IPS DF 6.9 (cell line): ENCODE results near the gene ECM1.

ENCODE experiments used
- DNase-seq: peaks from one replicate; pipeline ENCODE4 v3.0.0-alpha.2; 2013; ENCODE audit warnings: low read depth, low spot score
- H3K27ac ChIP-seq: one replicate; pipeline ENCODE4 v1.5.1; 2013; ENCODE audit warnings: low read length, control low read depth
- H3K27me3 ChIP-seq: 2 replicates; pipeline ENCODE4 v1.6.1; 2013; ENCODE audit warnings: mild to moderate bottlenecking, low read length; ENCODE audit not compliant: control insufficient read depth, insufficient read depth
- H3K36me3 ChIP-seq: 2 replicates; pipeline ENCODE4 v1.6.1; 2013; ENCODE audit warnings: low read length; ENCODE audit not compliant: control insufficient read depth, insufficient read depth
- H3K4me1 ChIP-seq: 2 replicates; pipeline ENCODE4 v1.6.1; 2013; ENCODE audit warnings: low read length; ENCODE audit not compliant: control insufficient read depth, insufficient read depth
- H3K4me3 ChIP-seq: 2 replicates; pipeline ENCODE4 v1.5.1; 2013; ENCODE audit warnings: mild to moderate bottlenecking, low read length
- H3K9me3 ChIP-seq: 2 replicates; pipeline ENCODE4 v1.6.1; 2013; ENCODE audit warnings: low read length, inconsistent platforms; ENCODE audit not compliant: control insufficient read depth, insufficient read depth
- WGBS: extraction: QIAGEN DNeasy Blood & Tissue Kit; methylation state at CpG from one replicate; pipeline ENCODE4 v1.1.7; 2013; ENCODE audit warnings: mixed read lengths, missing lambda C conversion rate; ENCODE audit not compliant: insufficient read length, insufficient coverage; 5-methylcytosine and 5-hydroxymethylcytosine counted together

Gene ECM1

DNA sequence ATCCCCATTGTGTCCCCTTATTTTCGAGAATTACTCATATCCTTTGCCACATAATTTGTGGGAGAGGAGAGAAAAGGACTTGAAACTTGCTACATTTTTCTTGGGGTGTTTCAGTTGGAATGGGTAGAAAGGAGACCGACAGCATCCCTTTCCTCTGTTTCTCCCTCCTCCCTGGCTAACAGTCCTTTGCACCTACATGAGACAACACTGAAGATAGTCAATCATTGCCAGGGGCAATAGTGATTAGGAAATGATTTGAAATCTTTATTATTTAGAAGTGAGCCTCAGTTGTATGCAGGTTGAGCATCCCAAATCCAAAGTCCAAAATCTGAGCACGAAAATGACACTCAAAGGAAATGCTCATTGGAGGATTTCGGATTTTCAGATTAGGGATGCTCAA lies 28.5 kb upstream of the ECM1 start:
- DNase-seq, result no peak
- no peaks in the 10 kb centered on the region for H3K4me1 ChIP-seq
- H3K27me3 ChIP-seq, result no peaks in the 10 kb centered on the region
- no CpG with 5 or more reads among the region's 4 CpGs for WGBS
- no peaks in the 10 kb centered on the region for H3K9me3 ChIP-seq
- no peak overlapping the region for H3K4me3 ChIP-seq
- H3K36me3 ChIP-seq, result no peaks in the 10 kb centered on the region
- no peak overlapping the region for H3K27ac ChIP-seq

- Histone ChIP-seq H3K36me3 (no peaks in the 10 kb centered on the region), H3K27ac (no peak overlapping the region), H3K4me3 (no peak overlapping the region), H3K4me1 (no peaks in the 10 kb centered on the region), H3K9me3 (no peaks in the 10 kb centered on the region), H3K27me3 (no peaks in the 10 kb centered on the region)
- no CpG with 5 or more reads among the region's 2 CpGs for WGBS
- DNase-seq, result no peak
Measured at GRCh38 chr1:150479927-150480352, 28.0 kb upstream of the ECM1 start.

DNA sequence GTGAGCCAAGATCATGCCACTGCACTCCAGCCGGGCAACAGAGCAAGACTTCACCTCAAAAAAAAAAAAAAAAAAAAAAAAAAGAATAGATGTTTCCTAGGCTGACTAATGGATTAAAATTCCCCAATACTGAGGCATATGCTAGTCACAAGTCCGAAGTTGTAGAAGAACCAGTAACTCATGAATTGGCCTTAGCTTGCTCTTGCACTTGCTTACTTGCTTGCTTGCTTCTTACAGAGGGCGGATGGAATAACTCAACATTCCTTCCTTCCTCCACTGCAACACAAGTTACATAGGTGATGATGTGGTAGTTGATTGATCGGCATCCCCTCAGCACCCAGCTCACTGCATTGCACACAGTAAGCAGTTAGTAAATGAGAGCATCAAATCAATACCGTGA lies 23.5 kb upstream of the ECM1 start:
- Histone ChIP-seq H3K4me3 (no peak overlapping the region), H3K27ac (no peak overlapping the region), H3K4me1 (no peaks in the 10 kb centered on the region), H3K27me3 (no peaks in the 10 kb centered on the region), H3K9me3 (no peaks in the 10 kb centered on the region), H3K36me3 (no peaks in the 10 kb centered on the region; the same call in 1 of the 2 replicates)
- no CpG with 5 or more reads among the region's 5 CpGs for WGBS
- no peak for DNase-seq

DNA sequence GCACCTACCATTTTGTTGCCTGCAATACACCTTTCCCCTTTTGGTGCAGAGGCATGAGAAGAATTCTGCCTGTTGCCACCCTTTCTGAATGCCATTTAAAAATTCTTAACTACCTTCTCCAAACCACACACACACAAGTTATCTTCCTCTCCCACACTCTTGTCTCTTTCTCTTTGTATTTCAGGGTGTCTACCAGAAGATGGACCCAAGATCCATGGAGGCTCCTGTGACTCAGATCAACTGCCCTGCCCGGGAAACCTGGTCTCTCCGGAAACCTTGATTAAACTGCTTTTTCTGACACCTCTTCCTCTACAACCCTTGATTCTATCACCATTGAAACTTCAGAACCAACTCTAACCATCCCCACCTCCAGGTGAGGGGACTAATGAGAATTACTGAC lies 23.0 kb upstream of the ECM1 start:
- DNase-seq, result no peak
- Histone ChIP-seq H3K27ac (no peak overlapping the region), H3K36me3 (no peaks in the 10 kb centered on the region; the same call in 1 of the 2 replicates)

GRCh38 chr1:150486966-150487762 lies 20.7 kb upstream of the ECM1 start, which contains the start of gene TARS2:
Gene TARS2 (plus strand): TSS chr1:150487419. CDS start chr1:150487451, 32 bp downstream.
- H3K4me3 ChIP-seq, result peak within 1 kb of the TSS; percentile 77
- no CpG with 5 or more reads among the region's 30 CpGs for WGBS
- H3K4me1 ChIP-seq, result no peaks in the 10 kb centered on the region
- H3K27ac ChIP-seq, result no peak within 1 kb of the TSS
- H3K27me3 ChIP-seq, result no peaks in the 10 kb centered on the region
- peaks cover 5% of the 10 kb centered on the region; the same call in 1 of the 2 replicates for H3K36me3 ChIP-seq
- H3K9me3 ChIP-seq, result no peaks in the 10 kb centered on the region
- DNase-seq, result peak; percentile 98

More for the DNA sequence above, 23.0 kb upstream of the ECM1 start:
- no peaks in the 10 kb centered on the region for H3K4me1 ChIP-seq
- no CpG with 5 or more reads among the region's 2 CpGs for whole genome bisulfite sequencing
- no peaks in the 10 kb centered on the region for H3K9me3 ChIP-seq
- no peaks in the 10 kb centered on the region for H3K27me3 ChIP-seq
- no peak overlapping the region for H3K4me3 ChIP-seq

- H3K4me1 ChIP-seq, result no peaks in the 10 kb centered on the region
- peaks cover 7% of the 10 kb centered on the region; the same call in 1 of the 2 replicates for H3K36me3 ChIP-seq
- no peaks in the 10 kb centered on the region for H3K9me3 ChIP-seq
- no peaks in the 10 kb centered on the region for H3K27me3 ChIP-seq
- DNase-seq, result no peak
- WGBS, result no CpG with 5 or more reads among the region's 7 CpGs
- peak overlapping the region; percentile 77; the same call in 1 of the 2 replicates for H3K4me3 ChIP-seq
- H3K27ac ChIP-seq, result no peak overlapping the region
Measured at GRCh38 chr1:150487763-150488115, 20.2 kb upstream of the ECM1 start.

GRCh38 chr1:150493175-150493574 lies 14.7 kb upstream of the ECM1 start:
- Histone ChIP-seq H3K4me1 (no peaks in the 10 kb centered on the region), H3K4me3 (no peak overlapping the region), H3K27ac (no peak overlapping the region), H3K9me3 (no peaks in the 10 kb centered on the region), H3K27me3 (0 out of 2 replicates have a peak, but pooled peaks cover 1% of the 10 kb centered on the region), H3K36me3 (peaks cover 17% of the 10 kb centered on the region; the same call in 1 of the 2 replicates)
- DNase-seq, result no peak
- no CpG with 5 or more reads among the region's 8 CpGs for WGBS

GRCh38 chr1:150498342-150498741 lies 9.6 kb upstream of the ECM1 start:
- H3K4me1 ChIP-seq, result no peaks in the 10 kb centered on the region
- 0 out of 2 replicates have a peak, but pooled peaks cover 1% of the 10 kb centered on the region for H3K27me3 ChIP-seq
- no peak for DNase-seq
- no peaks in the 10 kb centered on the region for H3K9me3 ChIP-seq
- no peak overlapping the region for H3K27ac ChIP-seq
- peaks cover 17% of the 10 kb centered on the region; the same call in 1 of the 2 replicates for H3K36me3 ChIP-seq
- WGBS, result no CpG with 5 or more reads among the region's 10 CpGs
- H3K4me3 ChIP-seq, result no peak overlapping the region

DNA sequence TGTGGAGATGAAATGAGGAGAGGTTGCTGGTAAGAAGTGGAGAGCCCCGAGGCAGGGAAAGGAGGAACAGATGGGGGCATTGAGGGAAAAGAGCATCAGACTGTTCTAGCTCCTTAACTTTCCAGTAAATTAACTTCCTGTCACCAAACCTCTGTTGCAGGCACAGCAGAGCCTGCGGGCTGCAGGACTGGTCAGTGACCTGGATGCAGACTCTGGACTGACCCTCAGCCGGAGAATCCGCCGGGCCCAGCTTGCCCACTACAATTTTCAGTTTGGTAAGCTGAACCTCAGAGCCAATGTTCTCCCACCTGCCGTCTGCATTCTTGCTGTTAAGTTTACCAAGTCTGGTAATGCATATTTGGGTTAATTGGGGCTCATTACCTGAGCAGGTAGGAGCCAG lies 2.5 kb upstream of the ECM1 start:
- no peak for DNase-seq
- WGBS, result no CpG with 5 or more reads among the region's 6 CpGs
- Histone ChIP-seq H3K4me3 (no peak overlapping the region), H3K27me3 (no peaks in the 10 kb centered on the region), H3K27ac (no peak overlapping the region), H3K4me1 (no peaks in the 10 kb centered on the region), H3K36me3 (peaks cover 16% of the 10 kb centered on the region; the same call in 1 of the 2 replicates), H3K9me3 (no peaks in the 10 kb centered on the region)

GRCh38 chr1:150508982-150509381 lies 1.1 kb downstream of the ECM1 start:
- H3K9me3 ChIP-seq, result no peaks in the 10 kb centered on the region
- WGBS, result no CpG with 5 or more reads among the region's 4 CpGs
- H3K36me3 ChIP-seq, result peaks cover 14% of the 10 kb centered on the region
- H3K27me3 ChIP-seq, result no peaks in the 10 kb centered on the region
- H3K27ac ChIP-seq, result no peak overlapping the region
- no peaks in the 10 kb centered on the region for H3K4me1 ChIP-seq
- no peak for DNase-seq
- no peak overlapping the region for H3K4me3 ChIP-seq
